PFSK-1 (cell line): ENCODE measurements around the gene LTBP1.

Source experiments
- POLR2AphosphoS5 ChIP-seq: IDR thresholded peaks from 2 replicates; pipeline ENCODE4 v1.6.1; 2012; ENCODE audit warnings: low read depth, mild to moderate bottlenecking, control low read depth, low read length, moderate library complexity
- TAF1 ChIP-seq: IDR thresholded peaks from 2 replicates; pipeline ENCODE4 v1.6.1; 2012; ENCODE audit warnings: low read length, control low read depth, borderline replicate concordance; ENCODE audit not compliant: insufficient read depth

DNA sequence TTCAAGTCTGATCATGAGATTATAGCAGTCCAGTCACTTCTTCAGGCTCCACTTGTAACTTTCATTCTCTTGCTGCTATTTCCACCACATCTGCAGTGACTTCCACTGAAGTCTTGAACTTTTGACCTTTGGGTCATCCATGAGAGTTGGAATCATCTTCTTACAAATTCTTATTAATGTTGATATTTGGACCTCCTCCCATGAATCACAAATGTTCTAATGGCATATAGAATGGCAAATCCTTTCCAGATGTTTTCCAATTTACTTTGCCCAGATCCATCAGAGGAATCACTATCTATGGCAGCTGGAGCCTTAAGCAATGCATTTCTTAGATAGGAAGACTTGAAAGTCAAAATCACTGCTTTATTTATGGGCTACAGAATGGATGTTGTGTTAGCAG, 159.4 kb downstream of the LTBP1 start:
- no peak for TF ChIP-seq POLR2AphosphoS5
- no peak for TF ChIP-seq TAF1
